HG02763 (cell line): ENCODE results near the gene CHCHD4.

ENCODE experiments used
- ATAC-seq: cut with Tn5 transposase; IDR thresholded peaks from one replicate; pipeline ENCODE4 v1.9.1; 2021; ENCODE audit warnings: mild to moderate bottlenecking, moderate library complexity; ENCODE audit not compliant: unreplicated experiment

The CHCHD4 gene

DNA sequence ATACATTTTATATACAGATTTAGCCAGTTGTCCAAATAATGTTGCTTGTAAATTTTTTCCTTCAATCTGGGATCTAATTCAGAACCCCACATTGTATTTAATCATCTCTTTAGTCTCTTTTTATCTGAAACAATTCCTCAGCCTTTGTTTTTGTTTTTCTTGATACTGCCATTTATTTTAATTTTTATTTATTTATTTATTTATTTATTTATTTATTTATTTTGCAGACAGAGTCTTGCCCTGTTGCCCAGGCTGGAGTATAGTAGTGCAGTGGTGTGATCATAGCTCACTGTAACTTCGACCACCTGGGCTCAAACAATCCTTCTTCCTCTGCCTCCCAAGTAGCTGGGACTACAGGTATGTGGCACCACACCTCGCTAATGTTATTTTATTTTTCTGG, 61.5 kb downstream of the CHCHD4 start:
- ATAC-seq = no peak
